ENCODE measurements around the gene PPARD.
"Not testable (repeated sequence)": the region's sequence is repeated elsewhere in the genome, so short reads cannot be mapped to it uniquely, and the experiment has no call there.

PPARD gene

GRCh38 chr6:35342258-35343091 is at the start of gene PPARD:
TSS of gene PPARD (plus strand) at chr6:35342558. CDS start at chr6:35411088, 68,530 bp downstream.
- peak; percentile 77 for DNase-seq (ENCODE audit: low read depth)
- peak within 1 kb of the TSS; percentile 87 for H3K4me3 ChIP-seq (ENCODE audit: low read depth, low read length)

DNA sequence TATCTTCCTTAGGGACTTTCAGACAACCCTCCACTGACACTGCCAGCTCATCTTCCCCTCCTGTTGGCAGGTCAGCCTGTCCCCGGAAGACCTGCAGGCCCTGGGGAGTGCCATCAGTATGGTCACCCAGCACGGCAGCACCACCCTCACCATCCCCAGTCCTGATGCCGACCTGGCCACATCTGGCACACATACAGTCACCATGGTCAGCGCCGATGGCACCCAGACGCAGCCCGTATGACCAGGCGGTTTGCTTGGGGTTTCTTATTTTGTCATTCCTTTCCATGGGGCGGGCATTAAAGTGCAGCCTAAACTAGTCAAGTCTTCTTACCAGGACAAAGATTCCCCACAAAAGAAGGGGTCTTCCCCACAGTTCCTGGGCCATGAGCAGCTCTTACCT is 48.7 kb upstream of the PPARD start:
- DNase-seq (ENCODE audit: low read depth), result no peak
- H3K4me3 ChIP-seq (ENCODE audit: low read depth, low read length), result no peak overlapping the region

GRCh38 chr6:35294308-35294945 is 47.9 kb upstream of the PPARD start:
- H3K4me3 ChIP-seq (ENCODE audit: low read depth, low read length), result no peak overlapping the region
- DNase-seq (ENCODE audit: low read depth), result no peak

DNA sequence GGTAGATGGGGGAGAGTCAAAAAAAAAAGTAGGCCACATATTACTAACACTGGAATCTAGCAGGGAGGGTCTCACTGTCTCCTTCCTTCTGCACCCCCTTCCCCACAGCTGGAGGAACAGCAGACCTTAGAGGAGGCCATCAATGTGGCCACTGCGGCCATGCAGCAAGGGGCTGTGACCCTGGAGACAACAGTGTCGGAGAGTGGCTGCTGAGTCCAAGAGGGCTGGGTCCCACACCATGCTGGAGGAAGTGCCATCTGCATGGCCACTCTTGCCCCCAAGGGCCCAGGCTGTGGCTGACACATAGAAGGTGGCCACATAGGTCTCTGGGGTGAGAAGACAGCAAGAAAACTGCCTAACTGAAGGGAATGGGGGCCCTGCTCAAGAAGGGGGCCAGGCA is 47.3 kb upstream of the PPARD start:
- no peak for DNase-seq (ENCODE audit: low read depth)
- H3K4me3 ChIP-seq (ENCODE audit: low read depth, low read length), result no peak overlapping the region

- DNase-seq (ENCODE audit: low read depth), result no peak
- H3K4me3 ChIP-seq (ENCODE audit: low read depth, low read length), result no peak overlapping the region
Observed at GRCh38 chr6:35295521-35296315, 46.6 kb upstream of the PPARD start.

- peak overlapping the region; percentile 44 for H3K4me3 ChIP-seq (ENCODE audit: low read depth, low read length)
- DNase-seq (ENCODE audit: low read depth), result no peak
Observed at GRCh38 chr6:35296931-35297600, 45.3 kb upstream of the PPARD start.

DNA sequence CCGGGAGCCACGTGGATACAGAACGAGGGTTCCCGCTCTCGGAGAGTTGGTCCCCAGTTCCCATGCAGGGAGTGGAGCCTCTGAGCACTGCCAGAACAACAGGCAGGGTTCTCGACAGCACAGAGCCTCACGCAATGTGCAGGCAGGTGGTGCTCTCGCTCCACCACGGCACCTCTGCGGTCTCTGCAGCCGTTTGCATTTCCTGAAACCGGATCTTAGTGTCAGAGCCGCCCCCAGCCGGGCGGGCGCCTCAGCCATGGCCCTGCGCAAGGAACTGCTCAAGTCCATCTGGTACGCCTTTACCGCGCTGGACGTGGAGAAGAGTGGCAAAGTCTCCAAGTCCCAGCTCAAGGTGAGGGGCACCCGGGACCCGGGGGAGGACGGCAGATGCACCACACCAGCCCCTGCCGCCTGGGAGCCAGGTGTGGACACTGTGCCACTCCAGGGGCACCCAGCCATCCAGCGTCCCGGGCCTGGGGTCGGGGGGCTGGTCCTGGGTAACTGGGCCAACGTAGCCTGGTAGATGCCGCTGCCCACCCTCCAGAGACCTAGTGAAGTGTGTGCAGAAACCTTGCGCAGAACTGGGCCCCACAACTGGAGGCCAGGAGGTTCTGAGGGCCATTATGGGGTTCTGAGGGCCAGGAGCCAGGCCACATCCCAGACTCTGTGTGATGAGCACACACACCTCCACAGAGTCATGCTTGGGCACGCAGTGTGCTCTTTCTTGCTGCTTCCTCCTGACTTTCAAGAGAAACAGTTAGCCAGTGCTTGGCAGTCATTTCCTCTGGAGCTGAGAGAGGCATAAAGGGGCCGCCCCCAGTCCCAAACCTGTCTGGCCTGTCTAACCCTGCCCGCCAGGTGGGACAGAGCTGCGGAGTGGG is 44.5 kb upstream of the PPARD start, which contains the start of gene DEF6:
DEF6 (plus strand) TSS at position 218 of the 881 bp plus-strand sequence; CDS start at position 257, 39 bp downstream.
- peak within 1 kb of the TSS; percentile 44 for H3K4me3 ChIP-seq (ENCODE audit: low read depth, low read length)
- DNase-seq (ENCODE audit: low read depth), result peak; percentile 66

DNA sequence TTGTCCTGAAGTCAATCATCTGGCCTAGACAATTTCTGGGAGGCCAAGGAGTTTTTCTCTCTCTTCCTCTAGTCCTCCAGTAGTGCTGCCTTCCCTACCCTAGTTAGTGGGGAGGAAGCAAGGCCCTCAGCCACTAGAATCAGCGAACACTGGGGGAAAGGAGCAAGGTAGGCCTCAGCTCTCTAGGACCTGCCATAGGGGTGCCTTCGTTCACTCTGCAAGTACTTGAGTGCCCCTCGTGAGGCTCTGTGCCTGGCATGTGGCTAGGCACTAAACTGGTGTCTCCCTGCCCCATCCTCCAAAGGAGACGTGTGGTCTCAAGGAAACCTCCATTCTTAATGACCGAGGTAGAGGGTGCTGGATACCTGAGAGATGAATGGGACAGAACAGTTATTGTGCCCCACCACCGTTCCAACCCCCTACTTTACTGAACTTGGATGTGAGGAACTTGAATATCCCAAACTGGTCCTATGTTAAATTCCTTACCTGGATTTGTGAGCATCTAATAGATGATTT is 43.7 kb upstream of the PPARD start:
- no peak for DNase-seq (ENCODE audit: low read depth)
- no peak overlapping the region for H3K4me3 ChIP-seq (ENCODE audit: low read depth, low read length)

GRCh38 chr6:35299674-35300073 is 42.7 kb upstream of the PPARD start:
- no peak overlapping the region for H3K4me3 ChIP-seq (ENCODE audit: low read depth, low read length)
- DNase-seq (ENCODE audit: low read depth), result no peak

DNA sequence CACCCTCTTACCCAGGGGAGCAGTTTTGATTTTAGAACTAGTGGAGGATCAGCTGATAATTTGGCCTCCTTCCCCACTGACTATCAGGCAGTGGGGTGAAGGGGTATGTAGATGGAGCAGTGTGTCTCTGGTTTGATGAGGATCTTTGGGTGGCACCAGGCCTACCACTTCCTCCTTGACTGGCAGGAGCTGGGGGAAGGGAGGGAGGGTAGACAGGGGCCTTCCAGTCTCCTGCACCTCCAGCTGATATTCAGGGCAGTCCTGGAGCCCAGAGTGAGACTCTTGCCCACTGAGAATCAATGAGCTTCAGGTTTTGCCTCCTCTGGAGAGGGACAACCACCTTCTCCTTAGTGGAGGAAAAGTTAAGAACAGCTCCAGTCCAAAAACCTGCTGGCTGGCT is 41.5 kb upstream of the PPARD start:
- no peak overlapping the region for H3K4me3 ChIP-seq (ENCODE audit: low read depth, low read length)
- DNase-seq (ENCODE audit: low read depth), result no peak

DNA sequence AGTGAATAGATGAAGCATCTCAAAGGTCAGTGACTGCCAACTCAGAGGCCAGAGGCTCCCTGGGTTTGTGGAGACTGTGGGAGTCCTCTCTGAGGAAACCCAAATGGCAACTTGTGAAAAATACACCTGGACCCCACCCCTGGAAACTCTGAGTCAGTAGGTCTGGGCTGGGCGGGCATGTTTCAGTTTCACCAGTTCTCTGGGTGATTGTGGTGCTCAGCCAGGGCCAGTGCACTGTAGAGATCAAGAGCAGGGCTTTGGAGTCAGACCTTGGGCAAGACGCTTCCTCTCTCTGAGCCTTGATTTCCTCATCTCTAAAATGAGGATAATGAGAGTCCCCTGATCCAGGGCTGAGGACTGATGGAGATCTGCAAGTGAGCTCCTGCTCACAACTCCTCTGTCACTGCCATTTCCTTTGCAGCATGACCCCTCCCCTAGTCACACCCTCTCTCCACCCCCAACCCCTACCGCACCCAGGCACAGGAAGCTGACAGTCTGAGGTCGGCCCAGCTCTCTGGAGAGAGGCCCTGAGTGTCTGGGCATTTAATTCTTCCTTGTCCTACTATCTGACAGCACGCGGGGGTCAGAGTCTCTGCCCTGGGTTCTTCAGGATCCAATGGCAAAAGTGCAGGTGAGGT is 39.6 kb upstream of the PPARD start:
- H3K4me3 ChIP-seq (ENCODE audit: low read depth, low read length), result no peak overlapping the region
- DNase-seq (ENCODE audit: low read depth), result no peak

GRCh38 chr6:35304299-35304698 is 38.1 kb upstream of the PPARD start:
- H3K4me3 ChIP-seq (ENCODE audit: low read depth, low read length), result no peak overlapping the region
- DNase-seq (ENCODE audit: low read depth), result no peak

GRCh38 chr6:35305117-35305516 is 37.2 kb upstream of the PPARD start:
- no peak overlapping the region for H3K4me3 ChIP-seq (ENCODE audit: low read depth, low read length)
- no peak for DNase-seq (ENCODE audit: low read depth)

GRCh38 chr6:35307138-35307537 is 35.2 kb upstream of the PPARD start:
- H3K4me3 ChIP-seq (ENCODE audit: low read depth, low read length); DNase-seq (ENCODE audit: low read depth): not testable (repeated sequence)

DNA sequence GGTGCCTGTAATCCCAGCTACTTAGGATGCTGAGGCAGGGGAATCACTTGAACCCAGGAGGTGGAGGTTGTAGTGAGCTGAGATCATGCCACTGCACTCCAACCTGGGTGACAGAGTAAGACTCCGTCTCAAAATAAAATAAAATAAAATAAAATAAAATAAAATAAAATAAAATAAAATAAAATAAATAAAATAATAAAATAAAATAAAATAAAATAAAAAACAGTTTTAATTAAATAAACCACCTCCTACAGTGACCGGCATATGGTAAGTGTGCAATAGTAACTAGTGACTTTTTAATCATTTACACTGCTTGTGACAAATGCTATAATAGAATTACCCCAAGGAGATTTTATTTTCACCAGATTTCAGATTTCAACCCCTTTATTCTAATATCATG is 33.8 kb upstream of the PPARD start:
- not testable (repeated sequence) for DNase-seq (ENCODE audit: low read depth); H3K4me3 ChIP-seq (ENCODE audit: low read depth, low read length)

- no peak for DNase-seq (ENCODE audit: low read depth)
- no peak overlapping the region for H3K4me3 ChIP-seq (ENCODE audit: low read depth, low read length)
Observed at GRCh38 chr6:35309611-35310264, 32.6 kb upstream of the PPARD start.

GRCh38 chr6:35310265-35310831 is 32.0 kb upstream of the PPARD start:
- no peak for DNase-seq (ENCODE audit: low read depth)
- no peak overlapping the region for H3K4me3 ChIP-seq (ENCODE audit: low read depth, low read length)
